ENCODE data around the gene GTF3C1.

DNA sequence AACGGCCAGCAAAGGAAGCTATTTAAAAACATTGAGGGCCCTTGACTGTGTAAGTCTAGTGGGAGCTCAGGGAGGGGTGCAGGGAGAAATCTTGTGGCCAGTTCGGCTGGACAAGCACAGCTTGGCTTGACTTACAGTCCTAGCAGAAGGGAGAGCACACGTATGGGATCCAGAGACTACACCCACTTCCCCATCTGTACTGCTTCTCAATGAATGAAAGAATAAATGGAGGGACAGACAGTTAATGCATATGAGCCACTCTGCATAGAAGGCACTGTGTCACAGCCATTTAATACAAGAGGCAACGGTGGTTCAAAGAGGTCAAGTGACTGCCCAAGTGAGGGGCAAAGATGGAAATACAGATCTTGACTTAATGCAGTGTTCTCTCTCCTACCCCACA is 15.5 kb downstream of the GTF3C1 start:
- TF ChIP-seq POLR2AphosphoS5 (IDR thresholded peaks at IDR 0.05) (no peak), CTCF (IDR thresholded peaks at IDR 0.05 in 8 of 11, conservative IDR thresholded peaks at IDR 0.05 in 3 of 11) (no peak), POLR2A (IDR thresholded peaks at IDR 0.05) (no peak)
